NOMO-1 treated with dmso at 0.1 percent for 144 hours (cell line): Measurements from ENCODE around the gene ICA1.
"Not testable (repeated sequence)": the region's sequence is repeated elsewhere in the genome, so short reads cannot be mapped to it uniquely, and the experiment has no call there.

ENCODE experiments used
- DNase-seq: peaks from one replicate; lab custom pipeline; 2025; ENCODE audit not compliant: unreplicated experiment; lab: John Stamatoyannopoulos, UW

Gene ICA1

GRCh38 chr7:8109196-8110022, 152.6 kb downstream of the ICA1 start:
- no peak for DNase-seq

GRCh38 chr7:8105449-8106095, 156.4 kb downstream of the ICA1 start:
- no peak for DNase-seq

- DNase-seq, result no peak
These were observed 158.7 kb downstream of the ICA1 start for GRCh38 chr7:8103282-8103681.

DNA sequence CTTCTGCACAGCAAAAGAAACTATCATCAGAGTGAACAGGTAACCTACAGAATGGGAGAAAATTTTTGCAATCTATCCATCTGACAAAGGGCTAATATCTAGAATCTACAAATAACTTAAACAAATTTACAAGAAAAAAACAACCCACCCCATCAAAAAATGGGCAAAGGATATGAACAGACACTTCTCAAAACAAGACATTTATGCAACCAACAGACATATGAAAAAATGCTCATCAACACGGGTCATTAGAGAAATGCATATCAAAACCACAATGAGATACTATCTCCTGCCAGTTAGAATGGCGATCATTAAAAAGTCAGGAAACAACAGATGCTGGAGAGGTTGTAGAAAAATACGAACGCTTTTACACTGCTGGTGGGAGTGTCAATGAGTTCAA, 160.7 kb downstream of the ICA1 start:
- DNase-seq, result not testable (repeated sequence)

GRCh38 chr7:8094164-8095140, 167.5 kb downstream of the ICA1 start:
- no peak for DNase-seq

- no peak for DNase-seq
These were observed 169.8 kb downstream of the ICA1 start for GRCh38 chr7:8092140-8092539.

GRCh38 chr7:8089036-8089780, 172.8 kb downstream of the ICA1 start:
- DNase-seq, result no peak

DNA sequence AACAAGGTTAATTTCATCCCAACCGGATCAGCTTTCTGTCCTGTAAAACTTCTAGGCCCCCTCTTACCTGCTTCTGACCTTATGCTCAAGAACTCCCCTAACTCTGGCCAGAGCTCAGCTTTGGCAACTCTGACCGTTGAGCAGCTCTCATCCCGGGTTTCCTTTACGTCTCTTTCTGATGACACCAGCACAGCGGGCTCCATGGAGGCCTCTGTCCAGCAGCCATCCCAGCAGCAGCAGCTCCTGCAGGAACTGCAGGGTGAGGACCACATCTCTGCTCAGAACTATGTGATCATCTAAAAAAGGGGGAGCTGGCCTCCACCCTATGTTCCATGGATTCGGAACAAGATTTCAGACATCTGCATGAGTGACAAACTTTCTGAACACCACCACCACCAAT, 175.7 kb downstream of the ICA1 start:
- no peak for DNase-seq

- DNase-seq, result no peak
These were observed 176.5 kb downstream of the ICA1 start for GRCh38 chr7:8085420-8085819.

- DNase-seq, result no peak
These were observed 177.1 kb downstream of the ICA1 start for GRCh38 chr7:8084836-8085235.

- DNase-seq, result no peak
These were observed 179.2 kb downstream of the ICA1 start for GRCh38 chr7:8082762-8083161.

- no peak for DNase-seq
These were observed 183.5 kb downstream of the ICA1 start for GRCh38 chr7:8078418-8078817.

- no peak for DNase-seq
These were observed 191.4 kb downstream of the ICA1 start for GRCh38 chr7:8070451-8071180.

GRCh38 chr7:8068892-8069686, 192.9 kb downstream of the ICA1 start:
- no peak for DNase-seq

DNA sequence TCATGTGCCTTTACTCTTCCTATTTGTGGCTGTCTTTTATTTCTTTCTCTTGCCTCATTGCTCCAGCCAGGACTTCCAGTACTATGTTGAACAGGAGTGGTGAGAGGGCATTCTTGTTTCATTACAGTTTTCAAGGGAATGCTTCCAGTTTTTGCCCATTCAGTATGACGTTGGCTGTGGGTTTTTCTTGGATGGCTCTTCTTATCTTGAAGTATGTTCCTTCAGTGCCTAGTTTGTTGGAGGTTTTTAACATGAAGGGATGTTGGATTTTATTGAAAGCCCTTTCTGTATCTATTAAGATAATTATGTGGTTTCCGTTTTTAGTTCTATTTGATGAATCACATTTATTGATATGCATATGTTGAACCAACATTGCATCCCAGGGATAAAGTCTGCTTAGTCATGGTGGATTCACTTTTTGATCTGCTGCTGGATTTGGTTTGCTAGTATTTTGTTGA, 196.6 kb downstream of the ICA1 start:
- no peak for DNase-seq

DNA sequence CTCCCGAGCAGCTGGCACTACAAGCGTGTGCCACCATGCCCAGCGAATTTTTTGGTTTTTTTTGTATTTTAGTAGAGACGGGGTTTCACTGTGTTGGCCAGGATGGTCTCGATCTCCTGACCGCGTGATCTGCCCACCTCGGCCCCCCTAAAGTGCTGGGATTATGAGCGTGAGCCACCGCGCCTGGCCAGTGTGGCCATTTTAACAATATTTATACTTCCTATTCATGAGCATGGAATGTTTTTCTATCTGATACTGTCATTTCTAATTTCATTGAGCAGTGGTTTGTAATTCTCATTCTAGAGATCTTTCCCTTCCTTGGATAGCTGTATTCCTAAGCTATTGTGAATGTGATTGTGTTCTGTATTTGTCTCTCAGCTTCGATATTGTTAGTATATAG, 197.1 kb downstream of the ICA1 start:
- no peak for DNase-seq

GRCh38 chr7:8063706-8064297, 198.2 kb downstream of the ICA1 start:
- no peak for DNase-seq

- not testable (repeated sequence) for DNase-seq
These were observed 198.7 kb downstream of the ICA1 start for GRCh38 chr7:8063300-8063699.
